ENCODE measurements around the gene MXD3. TPM values are rescaled to one million over a fixed set of nuclear protein-coding genes. Genes with fewer than 3 reads are reported as not detected.
A peak's percentile ranks its signal among the peaks of the same experiment; 100 is the strongest.
"Not testable (repeated sequence)": the region's sequence is repeated elsewhere in the genome, so short reads cannot be mapped to it uniquely, and the experiment has no call there.

The MXD3 gene
- polyA plus RNA-seq, 10 donors, result 12.0 to 26.9 (median 16.3) TPM

- DNase-seq, result not testable (repeated sequence)
Measured at GRCh38 chr5:177306103-177306640, 5.5 kb downstream of the MXD3 start.

- DNase-seq, result no peak
Measured at GRCh38 chr5:177304392-177305119, 7.1 kb downstream of the MXD3 start.

GRCh38 chr5:177303925-177304391 lies 7.7 kb downstream of the MXD3 start:
- peak in 1 of 3 donors; percentile 49 for DNase-seq

GRCh38 chr5:177303121-177303924 lies 8.4 kb downstream of the MXD3 start, which contains the start of the genes PRELID1 and RAB24:
PRELID1 (plus strand) TSS chr5:177303799; CDS start chr5:177303986, 187 bp downstream.
RAB24 (minus strand) TSS chr5:177303719; CDS start chr5:177303288, 431 bp downstream.
- peak; percentile 84 to 94 (median 89) for DNase-seq

- DNase-seq, result no peak
Measured at GRCh38 chr5:177302354-177303110, 9.2 kb downstream of the MXD3 start.

- DNase-seq, result no peak
Measured at GRCh38 chr5:177301503-177302165, 10.1 kb downstream of the MXD3 start.

- no peak for DNase-seq
Measured at GRCh38 chr5:177300951-177301350, 10.7 kb downstream of the MXD3 start.

- peak; percentile 47 to 76 (median 58) for DNase-seq
Measured at GRCh38 chr5:177300236-177300880, 11.3 kb downstream of the MXD3 start.

GRCh38 chr5:177299697-177300096 lies 12.0 kb downstream of the MXD3 start:
- DNase-seq, result no peak

GRCh38 chr5:177297922-177298321 lies 13.8 kb downstream of the MXD3 start:
- no peak for DNase-seq

- no peak for DNase-seq
Measured at GRCh38 chr5:177296581-177296980, 15.1 kb downstream of the MXD3 start.

GRCh38 chr5:177295924-177296323 lies 15.8 kb downstream of the MXD3 start:
- no peak for DNase-seq

- no peak for DNase-seq
Measured at GRCh38 chr5:177294632-177295031, 17.1 kb downstream of the MXD3 start.

- DNase-seq, result no peak
Measured at GRCh38 chr5:177293819-177294581, 17.7 kb downstream of the MXD3 start.

- no peak for DNase-seq
Measured at GRCh38 chr5:177291735-177292134, 20.0 kb downstream of the MXD3 start.

GRCh38 chr5:177290816-177291596 lies 20.7 kb downstream of the MXD3 start:
- no peak for DNase-seq

GRCh38 chr5:177288191-177288590 lies 23.5 kb downstream of the MXD3 start:
- DNase-seq, result no peak

- DNase-seq, result no peak
Measured at GRCh38 chr5:177276886-177277285, 34.8 kb downstream of the MXD3 start.

GRCh38 chr5:177275883-177276282 lies 35.8 kb downstream of the MXD3 start:
- no peak for DNase-seq

All from muscle of back (tissue), 11 donors.